Measurements from ENCODE around the gene DCN.

DCN gene

DNA sequence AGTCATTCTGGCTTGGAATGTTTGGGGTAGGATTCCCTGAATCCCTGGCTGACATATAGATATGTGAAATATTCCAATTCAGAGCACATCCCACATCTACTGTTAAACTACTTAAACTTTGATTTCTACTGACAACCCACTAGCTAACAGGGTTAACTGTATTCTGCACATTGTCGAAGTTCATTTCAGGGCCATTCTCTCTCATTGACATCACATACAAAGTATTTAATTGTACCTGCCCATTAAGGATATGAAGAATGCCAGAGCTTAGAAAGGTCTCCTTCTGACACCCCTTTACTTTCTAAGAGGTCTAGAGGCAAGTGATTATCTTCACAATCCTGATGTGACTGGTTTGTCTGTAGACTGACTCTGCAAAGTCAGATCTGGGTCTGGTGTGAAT lies 2.8 kb upstream of the DCN start:
- no peak for DNase-seq

DNA sequence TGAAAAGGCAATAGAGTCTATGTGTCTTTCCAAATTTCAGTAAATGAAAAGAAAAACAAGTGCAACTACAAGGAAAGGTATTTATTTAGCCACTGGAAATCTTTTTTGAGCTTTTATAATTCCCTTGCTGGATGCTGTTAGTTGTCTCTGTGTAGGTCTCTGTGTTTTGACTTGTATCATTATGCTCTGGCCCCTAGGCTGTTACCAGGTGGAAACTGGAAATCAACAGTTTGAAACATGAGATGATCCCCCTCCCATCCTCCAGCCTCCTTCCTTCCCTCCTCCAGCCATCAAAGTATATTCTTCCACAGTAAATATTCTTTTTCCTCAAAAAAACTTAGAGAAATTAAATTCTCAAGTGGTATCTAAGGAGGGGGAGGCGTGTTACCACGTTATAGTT lies 934 bp upstream of the DCN start:
- DNase-seq: no peak

DNA sequence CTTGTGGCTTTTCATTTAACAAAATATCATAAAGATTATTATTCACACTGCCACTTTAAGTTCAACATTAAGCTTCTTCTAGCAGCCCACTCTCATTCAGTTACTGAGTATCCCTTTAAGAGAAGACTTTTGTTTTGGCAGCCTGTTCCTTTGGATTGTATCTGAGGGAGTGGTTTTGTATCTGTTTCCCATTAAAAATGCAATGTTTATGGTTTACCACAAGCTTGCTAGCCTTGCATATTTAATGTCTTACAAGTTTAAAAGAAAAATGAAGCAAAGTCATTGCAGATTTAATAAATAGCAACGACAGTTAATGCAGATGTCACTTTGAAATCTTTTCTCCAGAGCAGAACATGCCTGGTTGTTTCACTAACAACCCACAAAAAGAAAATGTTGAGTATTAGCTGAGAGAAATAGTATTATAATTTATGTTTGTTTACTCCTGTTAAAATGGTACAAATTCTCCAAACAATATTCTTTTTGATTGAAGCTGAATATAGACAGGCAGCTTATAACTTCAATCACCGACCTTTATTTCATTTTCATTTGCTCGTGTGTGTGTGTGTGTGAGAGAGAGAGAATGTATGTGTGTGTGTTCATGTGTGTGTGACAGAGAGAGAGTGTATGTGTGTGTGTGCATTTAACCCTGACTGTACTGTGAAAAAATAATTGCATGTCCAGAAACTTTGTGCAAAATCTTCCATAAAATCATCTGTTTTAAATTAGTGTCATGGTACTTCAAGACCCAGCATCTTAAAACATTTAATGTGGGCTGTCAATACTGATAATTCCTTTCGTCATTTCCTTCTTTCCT lies 1.8 kb downstream of the DCN start:
- DNase-seq: no peak

DNA sequence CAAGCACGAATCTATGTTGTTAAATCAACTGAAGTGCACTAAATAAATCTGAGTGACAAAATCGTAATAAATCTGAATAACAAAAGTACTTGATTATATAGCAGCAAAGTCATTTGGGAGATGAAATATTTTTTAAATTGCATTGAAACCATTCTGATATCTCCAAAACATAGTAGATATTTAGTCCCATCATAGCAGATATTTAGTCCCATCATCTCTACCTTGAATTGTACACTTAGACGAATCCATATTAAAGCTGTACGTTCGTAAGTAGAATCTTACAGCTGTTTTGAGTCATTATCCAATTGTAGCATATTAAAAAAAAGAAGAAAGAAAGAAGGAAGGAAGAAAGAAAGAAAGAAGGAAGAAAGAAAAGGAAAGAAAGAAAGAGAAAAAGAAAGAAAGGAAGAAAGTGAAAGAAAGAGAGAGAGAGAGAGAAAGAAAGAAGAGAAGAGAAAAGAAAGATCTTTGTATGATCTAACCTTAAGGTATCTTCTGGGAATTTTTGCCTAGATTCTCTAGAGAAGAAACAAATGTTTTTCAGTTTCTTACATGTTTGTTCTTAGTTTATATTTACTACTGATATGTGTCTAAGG lies 2.6 kb downstream of the DCN start:
- no peak for DNase-seq

DNA sequence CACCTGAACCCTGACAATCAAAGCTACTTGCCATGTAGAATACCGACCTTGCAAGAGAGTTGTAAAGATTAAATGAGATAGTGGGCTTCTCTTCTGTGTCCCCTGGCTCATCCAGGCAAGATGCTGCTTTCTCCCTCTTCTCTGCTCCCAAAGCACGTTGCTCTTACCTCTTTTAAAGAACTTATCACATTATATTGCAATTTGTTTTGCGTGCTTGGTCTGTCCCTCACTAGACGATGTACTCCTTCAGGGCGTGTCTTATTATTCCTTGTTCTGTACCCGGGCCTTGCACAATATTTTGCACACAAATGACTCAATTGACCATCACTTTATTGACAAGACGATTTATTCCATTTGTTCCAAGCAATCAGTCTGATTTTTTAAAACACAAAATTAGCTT lies 3.3 kb downstream of the DCN start:
- no peak for DNase-seq

DNA sequence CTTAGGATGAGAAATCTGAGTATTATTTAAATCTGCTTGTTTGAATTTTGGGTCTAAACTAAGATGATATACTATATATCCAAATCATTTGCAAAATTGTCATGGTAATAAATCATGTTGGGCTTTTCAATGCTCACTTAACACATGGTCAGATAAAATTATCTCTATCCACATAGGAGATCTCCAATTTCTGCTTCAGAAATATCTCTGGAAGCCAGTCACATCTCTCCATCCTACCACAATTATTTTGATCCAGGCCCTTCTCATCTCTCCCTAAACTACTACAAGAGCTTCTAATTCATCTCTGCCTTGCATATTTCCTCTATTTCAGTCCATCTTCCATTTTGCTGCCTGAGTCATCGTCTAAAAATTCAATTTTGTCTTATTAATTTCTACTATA lies 3.8 kb downstream of the DCN start:
- no peak for DNase-seq

DNA sequence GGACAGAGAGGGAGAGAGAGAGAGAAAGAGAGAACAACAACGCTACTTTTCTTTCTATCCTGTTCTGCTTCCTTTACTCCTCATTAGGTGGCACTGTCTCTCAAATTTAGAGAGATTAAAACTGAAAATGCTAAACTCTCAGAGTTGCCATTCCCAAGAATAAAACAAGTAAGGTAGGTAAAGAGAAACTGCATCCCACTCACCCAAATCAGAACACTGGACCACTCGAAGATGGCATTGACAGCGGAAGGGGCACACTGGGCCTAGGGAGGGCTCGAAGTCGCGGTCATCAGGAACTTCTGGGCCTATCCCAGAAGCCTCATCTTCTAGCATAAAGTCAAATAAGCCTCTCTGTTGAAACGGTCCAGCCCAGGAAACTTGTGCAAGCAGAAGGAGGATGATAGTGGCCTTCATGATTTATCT lies 4.5 kb downstream of the DCN start:
- no peak for DNase-seq

DNA sequence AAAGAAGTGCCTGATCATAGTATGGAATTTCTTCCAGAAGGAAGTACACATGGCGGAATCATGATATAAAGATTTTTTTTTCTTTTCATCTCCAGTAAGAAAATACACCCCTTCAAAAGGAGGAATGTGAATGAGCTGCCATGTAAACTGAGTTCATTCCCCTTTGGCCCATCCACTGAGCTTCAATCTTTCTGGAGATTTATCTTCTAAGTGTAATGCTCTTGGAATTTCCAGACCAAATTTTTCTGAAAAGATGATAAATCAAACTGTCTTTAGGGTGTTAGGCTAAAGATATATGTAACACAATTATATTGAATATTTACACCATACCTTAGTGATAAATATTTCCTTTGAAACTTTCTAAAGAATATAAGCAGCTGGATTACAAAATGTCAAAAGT lies 5.2 kb downstream of the DCN start:
- DNase-seq: no peak

DNA sequence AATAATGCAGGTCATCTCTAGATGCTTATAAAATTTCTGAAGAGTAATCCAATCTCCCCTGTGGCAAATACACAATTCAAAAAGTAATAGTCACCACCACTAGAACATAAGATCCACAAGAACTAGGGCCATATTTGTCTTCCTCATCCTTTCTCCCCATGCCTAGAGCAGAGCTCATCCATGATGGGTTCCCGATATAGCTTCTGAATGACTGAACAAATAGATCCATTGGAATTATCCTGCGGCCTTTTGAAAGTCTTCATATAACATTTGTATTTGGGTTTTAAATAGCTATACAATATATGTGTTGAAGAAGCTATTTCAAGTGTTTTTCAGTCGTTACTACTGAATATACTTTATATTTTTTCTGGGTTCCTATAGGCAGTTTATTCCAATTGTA lies 5.7 kb downstream of the DCN start:
- no peak for DNase-seq

DNA sequence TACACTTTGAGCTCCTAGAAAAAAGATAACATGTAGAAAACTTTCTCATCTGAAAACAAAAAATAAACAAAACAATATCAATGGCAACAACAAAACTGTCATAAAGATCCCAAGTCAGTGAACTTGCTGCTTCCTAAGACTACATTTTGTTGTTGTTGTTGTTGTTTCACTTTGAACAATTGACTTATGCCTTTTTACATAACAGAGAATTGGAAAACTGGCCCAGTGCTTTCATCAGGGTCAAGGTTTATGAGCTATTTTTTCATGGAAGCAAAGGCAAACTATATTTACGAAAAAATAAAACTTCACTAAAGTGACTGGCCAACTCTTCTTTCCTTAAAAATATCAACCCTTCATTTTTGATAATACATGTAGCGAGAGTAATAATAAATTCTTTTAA lies 6.3 kb downstream of the DCN start:
- no peak for DNase-seq

DNA sequence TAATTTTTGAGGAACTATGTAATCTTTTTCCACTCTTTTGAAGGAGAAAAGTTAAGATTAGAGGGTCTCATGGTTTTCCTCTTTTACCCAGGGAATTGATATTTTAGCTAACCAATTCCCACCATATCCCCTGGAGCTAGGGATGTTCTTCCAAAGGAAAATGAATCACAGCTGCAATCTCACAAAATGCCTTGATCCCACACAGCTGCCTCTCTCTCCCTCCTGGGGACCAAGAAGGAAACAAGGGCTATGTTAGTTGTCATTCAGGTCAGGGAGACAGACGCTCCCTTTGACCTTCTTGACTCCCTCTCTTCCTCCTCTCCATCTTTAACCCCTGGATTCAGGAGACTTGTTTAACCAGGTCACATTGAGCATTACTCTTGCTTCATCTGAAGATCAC lies 9.5 kb downstream of the DCN start:
- no peak for DNase-seq

DNA sequence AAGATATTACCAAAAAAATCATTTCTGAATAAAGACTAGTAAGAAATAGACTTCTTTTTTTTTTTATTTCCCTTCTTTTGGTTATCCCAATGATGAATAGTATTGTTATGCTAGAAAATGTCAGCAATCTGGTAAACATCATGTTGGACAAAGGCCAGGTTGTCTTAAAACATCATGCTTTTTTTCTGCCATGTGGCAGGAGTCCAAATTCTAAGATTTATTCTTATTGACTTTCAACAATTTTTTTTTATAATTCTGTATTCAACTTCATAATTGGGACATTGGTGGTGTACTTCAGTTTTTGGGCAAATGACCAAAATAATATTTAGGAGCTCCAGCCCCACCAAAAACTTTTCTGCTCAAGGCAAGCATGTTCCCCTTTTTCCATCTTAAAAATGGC lies 10.5 kb downstream of the DCN start:
- no peak for DNase-seq

DNA sequence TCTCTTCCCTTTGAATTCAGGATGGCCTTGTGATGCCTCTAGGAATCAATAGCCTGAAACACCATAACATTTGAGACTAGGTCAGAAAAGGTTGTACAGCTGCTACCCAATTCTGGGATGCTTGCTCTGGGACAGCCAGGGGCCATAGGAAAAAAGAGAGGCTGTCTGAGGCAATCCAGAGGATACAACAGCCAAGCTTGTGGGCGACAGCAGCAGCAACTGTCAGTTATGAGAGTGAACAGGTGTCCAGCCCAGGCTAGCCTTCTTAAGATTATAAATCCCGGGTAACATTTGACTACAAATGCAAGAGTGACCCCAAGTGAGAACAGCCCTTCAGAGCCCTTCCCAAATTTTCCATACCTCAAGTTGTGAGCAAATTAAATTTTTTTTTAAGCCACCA lies 11.1 kb downstream of the DCN start:
- DNase-seq: no peak

DNA sequence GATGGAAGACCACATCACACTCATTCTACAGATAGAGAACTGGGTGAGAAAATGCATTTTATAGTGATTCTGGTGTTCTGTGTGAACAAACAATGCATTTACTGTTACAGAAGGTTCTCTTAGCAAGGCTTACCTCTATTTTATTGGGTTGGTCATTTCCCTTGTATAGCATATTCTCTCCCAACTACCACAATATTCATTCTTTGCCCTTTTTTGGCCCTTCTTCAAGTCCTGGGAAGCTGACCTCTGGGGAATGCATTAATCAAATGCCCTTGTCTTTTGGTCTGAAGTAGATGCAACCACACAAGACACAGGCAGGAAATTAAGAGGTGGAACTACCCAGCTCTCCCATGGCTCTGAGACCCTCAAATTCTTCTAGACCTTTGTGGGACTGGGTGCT lies 19.5 kb downstream of the DCN start:
- DNase-seq: no peak

DNA sequence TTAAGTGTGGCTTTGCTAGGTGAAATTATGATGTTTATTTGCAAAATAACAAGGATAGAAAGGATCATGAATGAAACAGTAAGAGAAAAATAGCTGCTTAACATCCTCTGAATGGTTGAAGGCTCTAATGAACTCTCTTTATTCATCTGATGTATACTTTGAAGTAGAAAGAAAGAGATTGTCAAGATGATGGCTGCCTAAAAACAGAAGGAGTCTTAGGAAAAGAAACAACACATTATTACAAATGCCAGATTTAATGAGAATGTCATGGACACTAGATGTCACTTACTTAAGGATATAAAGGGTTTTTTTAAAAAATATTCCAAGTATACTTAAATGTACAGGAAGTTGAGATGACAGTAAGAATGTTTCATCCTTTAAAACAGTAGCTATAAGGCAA lies 21.6 kb downstream of the DCN start:
- no peak for DNase-seq

DNA sequence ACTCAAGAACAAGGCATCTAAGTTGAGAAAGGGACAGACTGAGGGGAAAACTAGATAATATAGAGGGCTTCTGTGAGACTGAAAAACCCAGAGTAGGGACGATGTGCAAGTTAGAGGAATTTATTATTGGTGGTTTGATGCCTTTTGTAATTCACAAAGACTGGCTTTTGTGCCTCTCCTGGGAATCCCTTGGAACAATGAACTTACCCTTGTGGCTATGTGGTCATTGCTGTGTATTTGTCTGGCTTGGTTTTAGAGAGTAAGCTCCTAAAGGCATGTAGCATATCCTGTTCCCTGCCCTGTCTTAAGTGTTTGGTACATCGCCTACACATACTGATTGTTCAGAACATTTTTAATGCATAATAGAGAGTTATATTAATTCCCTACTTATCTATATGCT lies 26.6 kb downstream of the DCN start:
- no peak for DNase-seq

DNA sequence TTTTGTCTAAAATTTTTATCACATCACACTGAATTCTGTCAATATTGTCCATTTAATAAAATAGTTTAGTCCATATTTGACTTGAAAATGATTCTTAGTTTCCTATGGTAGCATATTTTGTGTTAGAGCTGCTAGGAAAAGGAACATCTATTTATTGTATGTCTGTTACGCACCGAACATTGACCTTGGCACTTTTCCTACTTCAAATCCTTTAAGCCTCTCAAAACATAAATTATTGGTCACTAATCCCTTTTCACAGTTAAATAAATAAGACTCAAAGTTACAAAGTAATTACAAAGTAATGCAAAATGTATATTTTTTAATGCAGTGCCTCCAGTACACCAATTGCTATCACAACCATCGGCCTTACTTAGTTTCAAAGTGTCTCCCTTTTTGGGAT lies 28.5 kb downstream of the DCN start:
- DNase-seq: no peak

DNA sequence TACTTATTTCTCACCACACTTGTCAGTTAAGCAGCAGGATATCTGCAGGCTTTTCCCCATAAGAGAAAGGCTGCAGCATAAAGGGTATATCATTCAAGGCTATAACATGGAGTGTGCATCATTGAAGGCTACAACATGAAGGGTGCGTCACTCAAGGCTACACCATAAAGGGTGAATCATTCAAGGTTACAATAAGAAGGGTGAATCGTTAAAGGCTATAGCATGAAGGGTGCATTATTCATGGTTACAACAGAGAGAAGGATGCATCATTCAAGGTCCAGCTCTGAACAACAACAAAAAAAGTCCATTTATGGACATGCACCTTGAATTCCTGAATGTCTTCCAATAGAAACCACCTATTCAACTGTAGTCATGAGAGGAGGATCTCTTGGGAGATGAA lies 38.6 kb downstream of the DCN start:
- no peak for DNase-seq

DNA sequence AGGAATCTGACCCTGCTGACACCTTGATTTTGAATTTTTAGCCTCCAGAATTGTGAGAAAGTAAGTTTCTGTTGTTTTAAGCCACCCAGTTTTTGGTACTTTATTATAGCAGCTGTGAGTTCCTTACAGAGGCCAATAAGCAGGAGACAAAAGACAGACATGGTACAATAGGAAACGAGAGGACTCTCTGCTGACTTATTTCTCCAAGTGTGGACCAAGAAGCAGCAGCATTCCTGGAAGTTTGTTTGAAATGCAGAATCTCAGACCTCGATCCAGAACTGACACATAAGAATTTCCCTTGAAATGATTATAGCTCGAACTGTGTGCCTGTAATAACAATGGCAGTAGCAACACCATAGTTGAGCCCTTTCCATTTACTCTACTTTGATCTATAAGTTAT lies 39.4 kb downstream of the DCN start:
- no peak for DNase-seq

DNA sequence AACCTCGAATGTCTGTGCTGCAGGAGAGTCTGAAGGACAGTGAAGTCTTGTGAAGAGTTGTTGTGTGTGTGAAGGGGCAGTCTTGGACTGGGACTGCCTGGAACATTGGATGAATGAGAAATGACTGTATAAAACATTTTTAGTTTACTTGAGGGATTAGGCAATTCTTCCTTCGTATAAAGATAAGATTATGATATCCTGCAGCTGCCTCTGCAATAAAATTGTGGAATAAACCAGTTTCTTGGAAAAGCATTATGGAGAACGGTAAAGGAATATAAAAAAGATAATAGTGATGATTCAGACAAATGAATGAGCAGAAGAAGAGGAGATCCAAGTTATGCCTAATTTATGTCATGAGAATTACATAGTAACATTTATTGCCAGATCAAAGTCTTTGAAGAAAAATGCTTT lies 40.4 kb downstream of the DCN start:
- no peak for DNase-seq

DNA sequence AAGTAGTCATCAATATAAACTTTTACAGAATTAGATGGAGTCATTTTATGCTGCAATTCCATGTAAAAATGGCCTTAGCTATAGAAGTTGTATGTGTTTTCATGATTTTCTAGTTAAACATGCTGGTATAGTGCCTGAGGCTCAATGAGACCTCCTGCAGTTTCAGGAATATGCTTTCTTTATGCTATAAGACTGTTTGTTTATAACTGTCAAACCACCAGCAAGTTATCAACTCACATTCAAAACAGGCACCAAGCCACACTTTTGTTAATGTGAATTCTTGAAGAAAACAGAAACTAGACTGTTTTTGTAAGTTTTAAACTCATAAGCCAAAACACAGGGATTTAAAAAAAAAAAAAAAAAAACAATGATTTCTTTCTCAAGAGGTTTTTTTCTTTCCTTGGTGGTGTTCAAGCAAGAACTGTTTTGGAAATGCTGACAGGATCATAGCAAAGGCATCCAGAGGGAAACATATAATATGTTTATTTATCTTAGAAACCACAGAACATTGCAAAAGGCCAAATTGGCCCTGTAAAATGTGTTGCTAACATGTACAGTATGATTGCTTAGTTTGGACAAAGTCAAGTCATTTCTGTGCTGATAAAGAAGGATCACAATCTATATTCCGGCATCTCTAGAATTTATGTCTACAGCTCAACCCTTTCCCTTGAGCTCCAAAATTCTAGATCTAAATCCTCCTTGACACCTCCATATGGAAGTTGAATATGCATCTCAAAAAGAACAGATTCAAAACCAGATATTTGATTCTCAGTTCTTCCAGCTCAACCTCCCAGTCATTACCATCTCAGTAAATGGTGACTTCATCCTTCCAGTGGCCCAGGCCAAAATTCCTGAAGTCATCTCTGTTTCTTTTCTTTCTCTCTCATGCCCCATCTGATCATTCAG lies 42.3 kb downstream of the DCN start:
- no peak for DNase-seq

DNA sequence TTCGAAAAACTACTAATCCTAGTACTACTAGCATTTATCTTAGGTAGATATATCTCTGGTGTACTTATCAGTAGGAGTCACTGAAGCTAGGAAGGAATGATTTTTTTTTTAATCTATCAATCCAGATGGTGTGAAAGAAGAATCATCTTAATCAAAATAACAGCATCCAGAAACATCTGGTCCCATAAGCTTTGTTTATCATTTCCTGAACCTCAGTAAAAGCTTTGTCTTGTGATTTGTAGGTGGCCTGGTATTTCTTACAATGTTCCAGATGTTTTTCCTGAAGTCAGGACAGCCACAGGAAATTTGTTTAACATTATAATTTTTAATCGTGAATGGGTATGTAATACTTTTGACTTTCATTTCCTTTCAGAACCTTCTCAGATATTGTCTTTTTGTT lies 43.3 kb downstream of the DCN start:
- no peak for DNase-seq

DNA sequence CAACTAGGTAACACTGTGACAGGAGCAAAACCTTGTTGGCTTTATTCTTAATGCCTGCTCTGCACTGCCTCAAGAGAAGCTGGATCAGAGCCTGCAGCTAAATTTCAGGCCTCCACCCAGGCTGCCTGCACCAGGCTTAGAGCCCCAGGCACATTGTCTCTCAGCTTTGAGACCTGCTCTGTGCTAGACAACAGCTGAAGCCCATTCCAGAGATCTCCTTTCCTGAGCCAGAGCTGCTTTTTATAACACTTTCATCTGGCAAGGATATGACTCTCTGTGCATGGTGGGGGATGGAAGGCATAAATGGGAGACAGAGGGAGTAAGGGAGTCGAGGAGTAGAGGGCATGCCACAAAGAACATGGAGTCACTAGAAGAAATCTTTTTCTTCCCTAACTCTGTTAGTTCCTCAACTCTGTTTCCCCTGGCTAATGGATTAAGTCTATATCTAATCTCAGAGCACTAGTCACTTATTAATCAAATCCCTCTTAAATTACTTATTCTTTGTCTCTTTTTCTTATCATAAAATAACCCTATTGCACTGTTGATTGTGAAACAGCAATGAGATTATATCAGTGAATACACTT lies 44.2 kb downstream of the DCN start:
- no peak for DNase-seq

DNA sequence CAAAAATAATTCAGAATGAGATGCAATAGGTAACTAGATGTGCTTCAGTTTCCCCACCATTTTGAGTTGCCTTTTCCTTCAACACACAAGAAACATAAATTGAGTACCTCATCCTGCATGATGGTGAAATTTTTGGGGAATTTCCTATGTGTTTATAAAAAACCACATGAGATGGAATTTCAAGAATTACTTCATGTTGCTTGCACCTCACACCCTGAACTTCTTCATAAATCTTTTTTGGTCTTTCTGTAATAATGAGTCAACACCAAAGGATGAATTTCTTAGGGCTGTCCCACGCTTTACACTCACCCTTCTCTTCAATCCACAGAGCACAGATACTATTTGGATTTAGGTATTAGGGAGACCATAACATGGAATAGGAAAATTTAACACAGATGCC lies 48.7 kb downstream of the DCN start:
- no peak for DNase-seq

Data from activated CD4-positive, alpha-beta T cell treated with anti-CD3 and anti-CD28 coated beads for 1 hour (primary cell).